ENCODE measurements around the gene SLX1A. TPM values are rescaled to one million over a fixed set of nuclear protein-coding genes. Genes with fewer than 3 reads are reported as not detected.

Gene SLX1A
- total RNA-seq, 2 donors from 2014 or later: 20.1 to 43.6 TPM

- ATAC-seq (ENCODE audit: insufficient number of reproducible peaks, low FRiP score, low read depth) (no peak), DNase-seq (ENCODE audit: low spot score) (no peak)
- H3K9me3 ChIP-seq: no peaks in the 10 kb centered on the region
- peaks cover 6 to 10% of the 10 kb centered on the region in 2 donors for H3K4me1 ChIP-seq (ENCODE audit: control insufficient read depth in 1 of 2, low read depth in 2 of 2)
- H3K27ac ChIP-seq: no peak overlapping the region
- TF ChIP-seq CTCF (IDR thresholded peaks at IDR 0.05): no peak
- H3K27me3 ChIP-seq (replicated peaks; ENCODE audit: insufficient read depth): no peaks in the 10 kb centered on the region
- no peaks in the 10 kb centered on the region for H3K36me3 ChIP-seq
- peak overlapping the region; percentile 73 for H3K4me3 ChIP-seq
Observed at GRCh38 chr16:30184891-30185682, 8.6 kb upstream of the SLX1A start.

- H3K27ac ChIP-seq: no peak overlapping the region
- no peaks in the 10 kb centered on the region for H3K36me3 ChIP-seq
- H3K4me1 ChIP-seq (ENCODE audit: control insufficient read depth in 1 of 2, low read depth in 2 of 2): peaks cover 6 to 10% of the 10 kb centered on the region in 2 donors
- ATAC-seq (ENCODE audit: insufficient number of reproducible peaks, low FRiP score, low read depth) (no peak), DNase-seq (ENCODE audit: low spot score) (no peak)
- H3K4me3 ChIP-seq: peak overlapping the region; percentile 73
- H3K9me3 ChIP-seq: no peaks in the 10 kb centered on the region
- no peak for TF ChIP-seq CTCF (IDR thresholded peaks at IDR 0.05)
- H3K27me3 ChIP-seq (replicated peaks; ENCODE audit: insufficient read depth): no peaks in the 10 kb centered on the region
Observed at GRCh38 chr16:30185683-30186421, 7.8 kb upstream of the SLX1A start.

- no peak for TF ChIP-seq CTCF (IDR thresholded peaks at IDR 0.05)
- peak overlapping the region; percentile 73 for H3K4me3 ChIP-seq
- no peaks in the 10 kb centered on the region for H3K36me3 ChIP-seq
- ATAC-seq (ENCODE audit: insufficient number of reproducible peaks, low FRiP score, low read depth) (no peak), DNase-seq (ENCODE audit: low spot score) (no peak)
- H3K27me3 ChIP-seq (replicated peaks; ENCODE audit: insufficient read depth): no peaks in the 10 kb centered on the region
- H3K4me1 ChIP-seq (ENCODE audit: control insufficient read depth in 1 of 2, low read depth in 2 of 2): peaks cover 6 to 10% of the 10 kb centered on the region in 2 donors
- peak overlapping the region in 1 of 2 donors; percentile 21 for H3K27ac ChIP-seq
- no peaks in the 10 kb centered on the region for H3K9me3 ChIP-seq
Observed at GRCh38 chr16:30186444-30186781, 7.3 kb upstream of the SLX1A start.

GRCh38 chr16:30186782-30187555, 6.7 kb upstream of the SLX1A start:
- no peaks in the 10 kb centered on the region for H3K36me3 ChIP-seq
- H3K4me1 ChIP-seq (ENCODE audit: control insufficient read depth in 1 of 2, low read depth in 2 of 2): peaks cover 6 to 10% of the 10 kb centered on the region in 2 donors
- H3K4me3 ChIP-seq: peak overlapping the region; percentile 73
- ATAC-seq (ENCODE audit: insufficient number of reproducible peaks, low FRiP score, low read depth) (no peak), DNase-seq (ENCODE audit: low spot score) (no peak)
- TF ChIP-seq CTCF (IDR thresholded peaks at IDR 0.05): peak; percentile 47
- peak overlapping the region in 1 of 2 donors; percentile 21 for H3K27ac ChIP-seq
- H3K27me3 ChIP-seq (replicated peaks; ENCODE audit: insufficient read depth): no peaks in the 10 kb centered on the region
- no peaks in the 10 kb centered on the region for H3K9me3 ChIP-seq

GRCh38 chr16:30187556-30187865, 6.2 kb upstream of the SLX1A start:
- Histone ChIP-seq H3K36me3 (no peaks in the 10 kb centered on the region), H3K4me1 (ENCODE audit: control insufficient read depth in 1 of 2, low read depth in 2 of 2) (peaks cover 6 to 10% of the 10 kb centered on the region in 2 donors), H3K27ac (no peak overlapping the region), H3K27me3 (replicated peaks; ENCODE audit: insufficient read depth) (no peaks in the 10 kb centered on the region), H3K4me3 (no peak overlapping the region), H3K9me3 (no peaks in the 10 kb centered on the region)
- no peak for TF ChIP-seq CTCF (IDR thresholded peaks at IDR 0.05)
- DNase-seq (ENCODE audit: low spot score) (no peak), ATAC-seq (ENCODE audit: insufficient number of reproducible peaks, low FRiP score, low read depth) (no peak)
